ENCODE data around the gene ZSCAN4.

The ZSCAN4 gene

GRCh38 chr19:57720878-57721277 is 52.1 kb downstream of the ZSCAN4 start:
- no peak for DNase-seq (ENCODE audit: low read depth)
- no peak overlapping the region for H3K4me3 ChIP-seq (ENCODE audit: low read length)
- no peak for TF ChIP-seq CTCF (conservative IDR thresholded peaks at IDR 0.05; ENCODE audit: low read depth, low read length)
